Upper lobe of left lung (tissue), 4 donors: ENCODE results near the gene SLA2.

Experiments
- POLR2AphosphoS5 ChIP-seq, 2 donors: sonication (generic); formaldehyde crosslinking; IDR thresholded peaks; one replicate each; pipeline ENCODE4 v1.5.1; 2017; ENCODE audit warnings: antibody characterized with exemption in 2 of 2
- TF ChIP-seq, protein P1 (sequence below), 6 experiments: fragments of 450-650 bp in 4 of 6; fragments of 200-600 bp in 2 of 6; sonication (generic) in 2 of 6; IDR thresholded peaks; one replicate each; pipeline ENCODE4 v1.5.1; 2016 to 2019; ENCODE audit warnings: antibody characterized with exemption in 6 of 6

DNA sequence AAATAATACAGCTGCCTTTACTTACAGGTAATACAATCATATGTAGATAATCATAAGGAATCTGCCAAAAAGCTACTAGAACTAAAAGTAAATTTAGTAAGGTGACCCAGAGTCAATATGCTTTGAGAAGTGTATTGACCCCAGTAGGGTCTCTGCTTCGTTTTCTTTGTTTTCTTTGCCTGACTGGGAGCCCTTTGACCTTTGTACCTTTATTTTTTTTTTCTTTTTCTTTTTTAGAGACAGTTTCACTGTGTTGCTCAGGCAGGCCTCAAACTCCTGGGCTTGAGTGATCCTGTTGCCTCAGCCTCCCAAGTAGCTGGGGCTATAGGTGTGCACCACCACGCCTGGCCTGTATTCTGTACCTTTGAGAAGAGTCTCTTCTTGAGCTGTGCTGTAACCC, 22.6 kb downstream of the SLA2 start:
- TF ChIP-seq, protein P1, sequence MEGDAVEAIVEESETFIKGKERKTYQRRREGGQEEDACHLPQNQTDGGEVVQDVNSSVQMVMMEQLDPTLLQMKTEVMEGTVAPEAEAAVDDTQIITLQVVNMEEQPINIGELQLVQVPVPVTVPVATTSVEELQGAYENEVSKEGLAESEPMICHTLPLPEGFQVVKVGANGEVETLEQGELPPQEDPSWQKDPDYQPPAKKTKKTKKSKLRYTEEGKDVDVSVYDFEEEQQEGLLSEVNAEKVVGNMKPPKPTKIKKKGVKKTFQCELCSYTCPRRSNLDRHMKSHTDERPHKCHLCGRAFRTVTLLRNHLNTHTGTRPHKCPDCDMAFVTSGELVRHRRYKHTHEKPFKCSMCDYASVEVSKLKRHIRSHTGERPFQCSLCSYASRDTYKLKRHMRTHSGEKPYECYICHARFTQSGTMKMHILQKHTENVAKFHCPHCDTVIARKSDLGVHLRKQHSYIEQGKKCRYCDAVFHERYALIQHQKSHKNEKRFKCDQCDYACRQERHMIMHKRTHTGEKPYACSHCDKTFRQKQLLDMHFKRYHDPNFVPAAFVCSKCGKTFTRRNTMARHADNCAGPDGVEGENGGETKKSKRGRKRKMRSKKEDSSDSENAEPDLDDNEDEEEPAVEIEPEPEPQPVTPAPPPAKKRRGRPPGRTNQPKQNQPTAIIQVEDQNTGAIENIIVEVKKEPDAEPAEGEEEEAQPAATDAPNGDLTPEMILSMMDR (IDR thresholded peaks at IDR 0.05), result no peak
- no peak for TF ChIP-seq POLR2AphosphoS5 (IDR thresholded peaks at IDR 0.05)
